ENCODE results near the gene GPM6B. TPM values are rescaled to one million over a fixed set of nuclear protein-coding genes. Genes with fewer than 3 reads are reported as not detected.

The GPM6B gene
- total RNA-seq, 1 experiment from 2014 or later = 0.51 TPM

GRCh38 chrX:13863324-13863723 lies 46.4 kb upstream of the GPM6B start:
- no peak for TF ChIP-seq EZH2 (IDR thresholded peaks at IDR 0.05; ENCODE audit: low read length, unreplicated experiment)
- no peak for TF ChIP-seq EZH2phosphoT487 (IDR thresholded peaks at IDR 0.05; ENCODE audit: borderline replicate concordance, low read length)
- TF ChIP-seq, protein P1, sequence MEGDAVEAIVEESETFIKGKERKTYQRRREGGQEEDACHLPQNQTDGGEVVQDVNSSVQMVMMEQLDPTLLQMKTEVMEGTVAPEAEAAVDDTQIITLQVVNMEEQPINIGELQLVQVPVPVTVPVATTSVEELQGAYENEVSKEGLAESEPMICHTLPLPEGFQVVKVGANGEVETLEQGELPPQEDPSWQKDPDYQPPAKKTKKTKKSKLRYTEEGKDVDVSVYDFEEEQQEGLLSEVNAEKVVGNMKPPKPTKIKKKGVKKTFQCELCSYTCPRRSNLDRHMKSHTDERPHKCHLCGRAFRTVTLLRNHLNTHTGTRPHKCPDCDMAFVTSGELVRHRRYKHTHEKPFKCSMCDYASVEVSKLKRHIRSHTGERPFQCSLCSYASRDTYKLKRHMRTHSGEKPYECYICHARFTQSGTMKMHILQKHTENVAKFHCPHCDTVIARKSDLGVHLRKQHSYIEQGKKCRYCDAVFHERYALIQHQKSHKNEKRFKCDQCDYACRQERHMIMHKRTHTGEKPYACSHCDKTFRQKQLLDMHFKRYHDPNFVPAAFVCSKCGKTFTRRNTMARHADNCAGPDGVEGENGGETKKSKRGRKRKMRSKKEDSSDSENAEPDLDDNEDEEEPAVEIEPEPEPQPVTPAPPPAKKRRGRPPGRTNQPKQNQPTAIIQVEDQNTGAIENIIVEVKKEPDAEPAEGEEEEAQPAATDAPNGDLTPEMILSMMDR (conservative IDR thresholded peaks at IDR 0.05; ENCODE audit: low read depth, low read length) = no peak
- Histone ChIP-seq H3K9ac (ENCODE audit: low read length) (no peak overlapping the region), H3K27me3 (ENCODE audit: low read length) (peaks cover 10% of the 10 kb centered on the region; the same call in 1 of the 2 replicates), H3K9me2 (replicated peaks; ENCODE audit: low read length) (no peaks in the 10 kb centered on the region), H3F3A (ENCODE audit: low read length, unreplicated experiment) (no peaks in the 10 kb centered on the region), H3K36me3 (ENCODE audit: low read depth, low read length) (no peaks in the 10 kb centered on the region), H4K20me1 (ENCODE audit: low read length) (no peaks in the 10 kb centered on the region), H3K79me2 (ENCODE audit: low read length) (no peaks in the 10 kb centered on the region), H3K4me1 (ENCODE audit: insufficient read depth, low read length) (no peaks in the 10 kb centered on the region), H3K27ac (ENCODE audit: low read length) (no peak overlapping the region), H3K4me2 (ENCODE audit: low read length) (no peak overlapping the region), H3K9me3 (ENCODE audit: low read length) (no peaks in the 10 kb centered on the region), H3K4me3 (ENCODE audit: low read length) (no peak overlapping the region), H2AFZ (ENCODE audit: low read length) (no peak overlapping the region)
- intact Hi-C loops (cut with micrococcal nuclease) = no loop called here
- no peak for DNase-seq
- no TSS peak for BruUV-seq (replicated peaks)
- ATAC-seq = no peak
- ChIA-PET POLR2A (ENCODE audit: unreplicated experiment) (no interaction called here), CTCF (no interaction called here)

GRCh38 chrX:13859724-13860123 lies 42.8 kb upstream of the GPM6B start:
- TF ChIP-seq, protein P1 (conservative IDR thresholded peaks at IDR 0.05; ENCODE audit: low read depth, low read length) = no peak
- TF ChIP-seq EZH2 (IDR thresholded peaks at IDR 0.05; ENCODE audit: low read length, unreplicated experiment) = no peak
- no peak for TF ChIP-seq EZH2phosphoT487 (IDR thresholded peaks at IDR 0.05; ENCODE audit: borderline replicate concordance, low read length)
- Histone ChIP-seq H3K27ac (ENCODE audit: low read length) (no peak overlapping the region), H3K36me3 (ENCODE audit: low read depth, low read length) (no peaks in the 10 kb centered on the region), H3K4me2 (ENCODE audit: low read length) (no peak overlapping the region), H3K9ac (ENCODE audit: low read length) (no peak overlapping the region), H3K27me3 (ENCODE audit: low read length) (peaks cover 10% of the 10 kb centered on the region; the same call in 1 of the 2 replicates), H4K20me1 (ENCODE audit: low read length) (no peaks in the 10 kb centered on the region), H3K4me3 (ENCODE audit: low read length) (no peak overlapping the region), H2AFZ (ENCODE audit: low read length) (no peak overlapping the region), H3K4me1 (ENCODE audit: insufficient read depth, low read length) (no peaks in the 10 kb centered on the region), H3F3A (ENCODE audit: low read length, unreplicated experiment) (no peaks in the 10 kb centered on the region), H3K9me2 (replicated peaks; ENCODE audit: low read length) (no peaks in the 10 kb centered on the region), H3K79me2 (ENCODE audit: low read length) (no peaks in the 10 kb centered on the region), H3K9me3 (ENCODE audit: low read length) (no peaks in the 10 kb centered on the region)
- ChIA-PET CTCF (no interaction called here), POLR2A (ENCODE audit: unreplicated experiment) (no interaction called here)
- no peak for DNase-seq
- intact Hi-C loops (cut with micrococcal nuclease) = no loop called here
- no TSS peak for BruUV-seq (replicated peaks)
- no peak for ATAC-seq

- ChIA-PET POLR2A (ENCODE audit: unreplicated experiment) (no interaction called here), CTCF (no interaction called here)
- Histone ChIP-seq H3K9ac (ENCODE audit: low read length) (no peak overlapping the region), H3F3A (ENCODE audit: low read length, unreplicated experiment) (no peaks in the 10 kb centered on the region), H3K9me2 (replicated peaks; ENCODE audit: low read length) (no peaks in the 10 kb centered on the region), H3K27ac (ENCODE audit: low read length) (no peak overlapping the region), H3K27me3 (ENCODE audit: low read length) (peaks cover 10% of the 10 kb centered on the region; the same call in 1 of the 2 replicates), H3K4me3 (ENCODE audit: low read length) (no peak overlapping the region), H3K9me3 (ENCODE audit: low read length) (no peaks in the 10 kb centered on the region), H3K36me3 (ENCODE audit: low read depth, low read length) (no peaks in the 10 kb centered on the region), H3K4me1 (ENCODE audit: insufficient read depth, low read length) (no peaks in the 10 kb centered on the region), H4K20me1 (ENCODE audit: low read length) (no peaks in the 10 kb centered on the region), H2AFZ (ENCODE audit: low read length) (no peak overlapping the region), H3K79me2 (ENCODE audit: low read length) (no peaks in the 10 kb centered on the region), H3K4me2 (ENCODE audit: low read length) (no peak overlapping the region)
- TF ChIP-seq EZH2phosphoT487 (IDR thresholded peaks at IDR 0.05; ENCODE audit: borderline replicate concordance, low read length) (no peak), EZH2 (IDR thresholded peaks at IDR 0.05; ENCODE audit: low read length, unreplicated experiment) (no peak)
- TF ChIP-seq, protein P1 (conservative IDR thresholded peaks at IDR 0.05; ENCODE audit: low read depth, low read length) = no peak
- DNase-seq (no peak), ATAC-seq (no peak)
- intact Hi-C loops (cut with micrococcal nuclease) = no loop called here
- BruUV-seq (replicated peaks) = no TSS peak
Observed at GRCh38 chrX:13857804-13858203, 40.9 kb upstream of the GPM6B start.
